Right atrium auricular region (tissue), 2 donors: ENCODE data around the gene CLCF1. TPM values are rescaled to one million over a fixed set of nuclear protein-coding genes. Genes with fewer than 3 reads are reported as not detected.

Experiments
- DNase-seq: peaks from one replicate; pipeline ENCODE4 v3.0.0-alpha.2; 2019; ENCODE audit warnings: low spot score
- H3K27ac ChIP-seq, 2 donors: fragments of 200-600 bp; sonication (generic); 1 replicate in 1 of 2; 2 replicates in 1 of 2; pipeline ENCODE4 v1.5.1; 2016 to 2019
- H3K27me3 ChIP-seq, 2 donors: fragments of 200-600 bp; sonication (generic); one replicate each; pipeline versions ENCODE4 v1.5.1 to v1.6.0; 2017 to 2019
- H3K36me3 ChIP-seq: fragments of 200-600 bp; sonication (generic); one replicate; pipeline ENCODE4 v1.5.1; 2016
- H3K4me1 ChIP-seq, 2 donors: fragments of 200-600 bp; sonication (generic); one replicate each; pipeline versions ENCODE4 v1.5.1 to v1.6.0; 2017 to 2019
- H3K4me3 ChIP-seq, 2 donors: fragments of 200-600 bp; sonication (generic); 1 replicate in 1 of 2; 2 replicates in 1 of 2; pipeline ENCODE4 v1.5.1; 2017 to 2019; ENCODE audit warnings: mild to moderate bottlenecking in 1 of 2, moderate library complexity in 1 of 2
- H3K9me3 ChIP-seq, 2 donors: fragments of 200-600 bp; sonication (generic); one replicate each; pipeline ENCODE4 v1.5.1; 2019
- total RNA-seq, 2 donors: library from RNA; depleted of rRNA; stranded (reverse); fragments of >200 nt; gene quantifications; one replicate each; pipeline ENCODE4 v1.1.0, GENCODE V29; 2016
- TF ChIP-seq, protein P1 (sequence below), 2 donors: fragments of 200-600 bp; sonication (generic); IDR thresholded peaks; one replicate each; pipeline ENCODE4 v1.5.1; 2019; ENCODE audit warnings: antibody characterized with exemption in 2 of 2

Gene CLCF1
- total RNA-seq, 2 donors from 2014 or later: 2.7 to 18.0 TPM

DNA sequence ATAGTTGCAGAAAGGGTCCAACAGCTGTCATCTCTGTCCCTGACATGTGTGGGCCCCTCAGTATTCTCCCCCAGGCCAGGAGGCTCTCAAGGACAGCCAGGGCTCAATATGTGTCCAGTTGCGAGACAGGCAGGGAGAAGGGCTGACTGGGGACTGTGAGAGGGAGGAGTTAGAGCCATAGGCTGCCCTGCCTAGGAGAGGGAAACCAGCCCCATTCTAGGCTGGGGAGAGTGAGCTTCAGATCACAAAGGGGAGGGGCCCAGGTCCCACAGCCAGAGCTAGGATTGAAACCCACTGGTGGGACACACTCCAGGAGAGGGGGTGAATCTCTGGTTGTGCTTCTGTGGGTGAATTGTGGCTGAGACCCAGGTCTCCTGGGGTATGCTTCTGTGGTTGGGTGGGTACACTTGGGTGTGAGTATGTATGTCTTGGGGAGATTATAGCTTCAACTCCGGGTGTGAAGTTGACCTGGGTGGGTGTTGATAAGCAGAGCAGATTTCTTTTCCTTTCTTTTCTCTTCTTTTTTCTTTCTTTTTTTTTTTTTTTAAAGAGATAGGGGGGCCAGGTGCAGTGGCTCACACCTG lies 40.0 kb upstream of the CLCF1 start:
- H3K36me3 ChIP-seq: no peaks in the 10 kb centered on the region
- peaks cover 0 to 45% of the 10 kb centered on the region in 2 donors for H3K4me1 ChIP-seq
- H3K27ac ChIP-seq: no peak overlapping the region
- TF ChIP-seq, protein P1, sequence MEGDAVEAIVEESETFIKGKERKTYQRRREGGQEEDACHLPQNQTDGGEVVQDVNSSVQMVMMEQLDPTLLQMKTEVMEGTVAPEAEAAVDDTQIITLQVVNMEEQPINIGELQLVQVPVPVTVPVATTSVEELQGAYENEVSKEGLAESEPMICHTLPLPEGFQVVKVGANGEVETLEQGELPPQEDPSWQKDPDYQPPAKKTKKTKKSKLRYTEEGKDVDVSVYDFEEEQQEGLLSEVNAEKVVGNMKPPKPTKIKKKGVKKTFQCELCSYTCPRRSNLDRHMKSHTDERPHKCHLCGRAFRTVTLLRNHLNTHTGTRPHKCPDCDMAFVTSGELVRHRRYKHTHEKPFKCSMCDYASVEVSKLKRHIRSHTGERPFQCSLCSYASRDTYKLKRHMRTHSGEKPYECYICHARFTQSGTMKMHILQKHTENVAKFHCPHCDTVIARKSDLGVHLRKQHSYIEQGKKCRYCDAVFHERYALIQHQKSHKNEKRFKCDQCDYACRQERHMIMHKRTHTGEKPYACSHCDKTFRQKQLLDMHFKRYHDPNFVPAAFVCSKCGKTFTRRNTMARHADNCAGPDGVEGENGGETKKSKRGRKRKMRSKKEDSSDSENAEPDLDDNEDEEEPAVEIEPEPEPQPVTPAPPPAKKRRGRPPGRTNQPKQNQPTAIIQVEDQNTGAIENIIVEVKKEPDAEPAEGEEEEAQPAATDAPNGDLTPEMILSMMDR (IDR thresholded peaks at IDR 0.05): no peak
- no peaks in the 10 kb centered on the region for H3K27me3 ChIP-seq
- DNase-seq: no peak
- H3K9me3 ChIP-seq: no peaks in the 10 kb centered on the region
- H3K4me3 ChIP-seq: no peak overlapping the region

DNA sequence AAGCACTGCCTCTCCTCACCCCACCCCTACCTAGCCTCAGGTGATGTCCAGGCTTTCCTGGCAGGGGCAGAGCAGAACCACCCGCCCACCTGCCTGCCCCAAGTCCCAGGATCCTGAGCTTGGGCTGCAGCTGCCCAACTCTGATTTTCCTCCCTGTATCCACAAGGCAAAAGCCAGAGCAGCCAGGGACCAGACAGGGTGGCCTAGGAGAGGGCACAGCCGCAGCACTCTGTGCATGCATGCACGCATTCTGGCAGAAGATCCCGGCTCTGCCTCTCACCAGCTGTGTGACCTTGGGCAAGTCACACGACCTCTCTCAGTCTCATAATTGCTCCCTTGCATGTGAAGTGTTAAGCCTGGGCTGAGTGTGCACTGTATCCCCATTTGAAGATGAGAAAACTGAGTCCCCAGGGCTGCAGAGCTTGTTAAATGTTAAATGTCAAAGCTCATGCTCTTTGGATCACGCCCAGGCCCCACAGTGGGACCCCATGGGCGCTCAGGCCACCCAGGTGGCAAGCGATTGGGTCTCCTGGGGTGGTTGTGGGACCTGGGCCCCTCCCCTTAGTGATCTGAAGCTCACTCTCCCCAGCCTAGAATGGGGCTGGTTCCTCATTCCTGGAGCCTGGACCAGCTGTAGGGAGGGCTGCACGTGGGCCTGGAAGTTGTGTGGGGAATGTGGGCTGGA lies 39.2 kb upstream of the CLCF1 start:
- Histone ChIP-seq H3K4me3 (no peak overlapping the region), H3K36me3 (no peaks in the 10 kb centered on the region), H3K9me3 (no peaks in the 10 kb centered on the region), H3K27ac (no peak overlapping the region), H3K4me1 (peaks cover 0 to 45% of the 10 kb centered on the region in 2 donors), H3K27me3 (no peaks in the 10 kb centered on the region)
- TF ChIP-seq, protein P1 (IDR thresholded peaks at IDR 0.05): no peak
- DNase-seq: no peak

DNA sequence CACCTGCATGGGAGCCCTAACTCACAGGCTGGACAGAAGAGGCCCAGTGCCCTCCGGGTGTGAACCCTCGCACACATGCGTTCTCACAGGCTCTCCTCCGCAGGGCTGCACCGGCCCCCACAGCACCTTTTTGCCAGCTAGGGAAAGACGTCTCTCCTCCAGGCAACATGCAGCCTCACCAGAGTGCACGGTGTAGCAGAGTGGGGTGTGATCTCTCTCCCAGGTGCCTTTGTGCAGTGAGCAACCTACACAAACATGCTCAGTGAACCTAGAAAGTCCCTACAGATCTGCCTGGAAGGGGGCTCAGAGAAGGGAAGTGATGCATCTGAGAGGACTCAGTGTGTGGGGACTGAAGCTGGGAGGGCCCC lies 38.4 kb upstream of the CLCF1 start:
- TF ChIP-seq, protein P1 (IDR thresholded peaks at IDR 0.05): no peak

DNA sequence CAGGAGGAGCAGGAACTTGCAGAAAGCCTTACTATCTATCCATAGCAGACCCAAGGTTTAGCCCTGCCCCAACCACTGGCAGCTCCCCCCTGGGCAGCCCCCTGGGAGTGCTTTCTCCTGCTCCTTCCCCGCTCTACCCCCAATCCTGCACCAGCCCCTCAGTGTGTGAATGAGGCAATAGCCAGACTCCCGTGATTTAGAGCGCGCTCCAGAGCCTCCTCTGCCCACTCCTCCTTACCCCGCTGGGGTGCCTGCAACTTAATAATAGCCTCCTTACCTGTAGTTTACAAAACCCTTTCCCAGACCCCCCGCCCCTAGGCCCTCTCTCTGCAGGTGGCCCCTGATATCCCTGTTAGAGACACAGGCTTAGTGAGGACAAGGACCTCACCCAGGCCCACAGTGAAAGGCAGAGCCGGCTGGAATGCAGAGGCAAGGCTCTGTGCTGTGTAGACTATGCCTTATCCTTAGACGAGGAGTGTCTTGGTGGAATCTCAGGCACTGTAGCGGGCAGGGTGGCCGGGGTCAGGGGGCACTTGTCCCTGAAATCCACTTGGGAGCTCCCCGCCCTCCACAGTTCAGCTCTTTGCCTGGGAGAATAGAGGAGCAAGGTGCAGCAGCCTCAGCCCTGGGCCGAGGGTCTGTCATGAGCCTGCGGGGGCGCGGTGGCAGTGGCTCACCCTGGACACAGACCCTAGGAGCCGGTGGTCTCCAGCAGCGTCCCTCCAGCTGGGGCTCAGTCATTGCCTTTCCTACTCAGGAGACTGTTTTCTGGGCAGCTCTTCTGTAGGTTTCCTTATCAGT lies 37.8 kb upstream of the CLCF1 start:
- no peak overlapping the region for H3K27ac ChIP-seq
- no peaks in the 10 kb centered on the region for H3K27me3 ChIP-seq
- H3K4me3 ChIP-seq: no peak overlapping the region
- H3K4me1 ChIP-seq: peaks cover 0 to 44% of the 10 kb centered on the region in 2 donors
- DNase-seq: no peak
- no peaks in the 10 kb centered on the region for H3K9me3 ChIP-seq
- TF ChIP-seq, protein P1 (IDR thresholded peaks at IDR 0.05): no peak
- no peaks in the 10 kb centered on the region for H3K36me3 ChIP-seq

More for the DNA sequence above, 38.4 kb upstream of the CLCF1 start:
- H3K9me3 ChIP-seq: no peaks in the 10 kb centered on the region
- H3K36me3 ChIP-seq: no peaks in the 10 kb centered on the region
- no peaks in the 10 kb centered on the region for H3K27me3 ChIP-seq
- H3K4me1 ChIP-seq: peaks cover 0 to 45% of the 10 kb centered on the region in 2 donors
- DNase-seq: no peak
- no peak overlapping the region for H3K27ac ChIP-seq
- no peak overlapping the region for H3K4me3 ChIP-seq

DNA sequence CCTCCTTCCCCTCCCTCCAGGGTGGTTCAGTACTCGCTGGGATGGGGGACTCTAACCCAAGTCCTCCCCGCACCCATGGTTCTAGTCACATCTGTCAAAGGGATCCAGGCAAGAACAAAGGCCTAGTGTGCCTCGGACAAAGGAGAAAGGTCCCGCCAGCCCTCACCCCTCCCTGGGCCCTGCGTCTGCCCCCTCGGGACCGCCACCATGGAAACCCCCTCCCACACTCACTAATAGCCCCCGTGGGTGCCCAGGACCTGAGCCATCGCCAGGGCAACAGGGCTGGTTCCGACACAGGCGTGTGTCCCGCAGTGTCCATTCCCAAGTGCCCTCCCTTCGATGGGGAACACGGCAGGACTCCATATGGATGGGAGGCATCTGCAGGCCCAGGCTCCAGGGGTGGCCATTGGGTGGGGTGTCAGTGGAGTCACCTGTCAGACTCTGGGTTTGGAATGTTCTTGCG lies 37.0 kb upstream of the CLCF1 start:
- Histone ChIP-seq H3K4me1 (peaks cover 0 to 37% of the 10 kb centered on the region in 2 donors), H3K27me3 (no peaks in the 10 kb centered on the region), H3K4me3 (no peak overlapping the region), H3K27ac (no peak overlapping the region), H3K36me3 (no peaks in the 10 kb centered on the region), H3K9me3 (no peaks in the 10 kb centered on the region)
- TF ChIP-seq, protein P1 (IDR thresholded peaks at IDR 0.05): no peak
- DNase-seq: no peak
